Ishikawa (cell line): ENCODE measurements around the gene CKB.

Experiments
- CEBPB ChIP-seq: IDR thresholded peaks from 2 replicates; pipeline ENCODE4 v1.6.1; 2012
- CREB1 ChIP-seq: IDR thresholded peaks from 2 replicates; pipeline ENCODE4 v1.6.1; 2012; ENCODE audit warnings: low read depth
- EGR1 ChIP-seq: IDR thresholded peaks from 2 replicates; pipeline ENCODE4 v1.6.1; 2012
- EP300 ChIP-seq: IDR thresholded peaks from 2 replicates; pipeline ENCODE4 v1.6.1; 2012; ENCODE audit warnings: borderline replicate concordance
- FOXM1 ChIP-seq: IDR thresholded peaks from 2 replicates; pipeline ENCODE4 v1.6.1; 2012; ENCODE audit warnings: low read depth, borderline replicate concordance
- MAX ChIP-seq: IDR thresholded peaks from 2 replicates; pipeline ENCODE4 v1.6.1; 2012
- NFIC ChIP-seq: IDR thresholded peaks from 2 replicates; pipeline ENCODE4 v1.6.1; 2012
- RAD21 ChIP-seq: IDR thresholded peaks from 2 replicates; pipeline ENCODE4 v1.6.1; 2012; ENCODE audit warnings: low read depth
- REST ChIP-seq: IDR thresholded peaks from 2 replicates; pipeline ENCODE4 v1.6.1; 2012; ENCODE audit warnings: low read depth, mild to moderate bottlenecking
- TAF1 ChIP-seq: IDR thresholded peaks from 2 replicates; pipeline ENCODE4 v1.6.1; 2012; ENCODE audit warnings: low read depth, mild to moderate bottlenecking
- TCF12 ChIP-seq: IDR thresholded peaks from 2 replicates; pipeline ENCODE4 v1.6.1; 2012; ENCODE audit warnings: low read depth
- TEAD4 ChIP-seq: IDR thresholded peaks from 2 replicates; pipeline ENCODE4 v1.6.1; 2012
- USF1 ChIP-seq: IDR thresholded peaks from 2 replicates; pipeline ENCODE4 v1.6.1; 2012
- YY1 ChIP-seq: IDR thresholded peaks from 2 replicates; pipeline ENCODE4 v1.6.1; 2012; ENCODE audit warnings: low read depth
- ZBTB7A ChIP-seq: IDR thresholded peaks from 2 replicates; pipeline ENCODE4 v1.6.1; 2012; ENCODE audit warnings: low read depth

CKB gene

GRCh38 chr14:103562179-103562428 lies 39.5 kb upstream of the CKB start:
- no peak for TF ChIP-seq EP300
- 0 out of 2 replicates have a peak, but pooled peaks have one; percentile 27 for TF ChIP-seq NFIC

GRCh38 chr14:103561381-103562178 lies 39.0 kb upstream of the CKB start:
- TF ChIP-seq NFIC (no peak; the same call in 1 of the 2 replicates), CREB1 (no peak), FOXM1 (no peak), TEAD4 (no peak; the same call in 1 of the 2 replicates), RAD21 (no peak), CEBPB (no peak), TAF1 (0 out of 2 replicates have a peak, but pooled peaks have one; percentile 2), EP300 (no peak)

GRCh38 chr14:103560691-103561090 lies 38.1 kb upstream of the CKB start:
- TF ChIP-seq MAX (no peak), TAF1 (no peak), TCF12 (no peak), RAD21 (no peak), REST (no peak), NFIC (no peak), USF1 (no peak), EP300 (no peak), CEBPB (no peak), CREB1 (no peak), FOXM1 (no peak), EGR1 (no peak), ZBTB7A (no peak), YY1 (no peak), TEAD4 (no peak)

- no peak for TF ChIP-seq YY1
- TF ChIP-seq TAF1, result no peak
- TF ChIP-seq TCF12, result no peak
- no peak for TF ChIP-seq FOXM1
- no peak for TF ChIP-seq TEAD4
- no peak for TF ChIP-seq CEBPB
- no peak for TF ChIP-seq MAX
- TF ChIP-seq CREB1, result no peak
- TF ChIP-seq NFIC, result no peak
- no peak for TF ChIP-seq EGR1
- no peak for TF ChIP-seq USF1
- TF ChIP-seq EP300, result no peak
Observed at GRCh38 chr14:103559766-103560165, 37.1 kb upstream of the CKB start.

GRCh38 chr14:103558071-103558882 lies 35.6 kb upstream of the CKB start:
- no peak for TF ChIP-seq EGR1
- peak; percentile 33 for TF ChIP-seq USF1
- no peak for TF ChIP-seq YY1
- peak; percentile 23; the same call in 1 of the 2 replicates for TF ChIP-seq CREB1
- no peak for TF ChIP-seq FOXM1
- peak; percentile 81 for TF ChIP-seq MAX
- TF ChIP-seq NFIC, result 0 out of 2 replicates have a peak, but pooled peaks have one; percentile 21
- 0 out of 2 replicates have a peak, but pooled peaks have one; percentile 3 for TF ChIP-seq CEBPB
- no peak for TF ChIP-seq TAF1
- TF ChIP-seq TCF12, result peak; percentile 82
- peak; percentile 76 for TF ChIP-seq TEAD4
- TF ChIP-seq ZBTB7A, result no peak
- TF ChIP-seq REST, result no peak
- TF ChIP-seq RAD21, result no peak
- TF ChIP-seq EP300, result peak; percentile 60; the same call in 1 of the 2 replicates
